Stomach (tissue), 4 donors: Measurements from ENCODE around the gene TLR1.

Source experiments
- EP300 ChIP-seq: sonication (generic); formaldehyde crosslinking; IDR thresholded peaks from one replicate; pipeline ENCODE4 v1.6.1; 2017; ENCODE audit warnings: antibody characterized with exemption
- POLR2AphosphoS5 ChIP-seq, 3 donors: sonication (generic); formaldehyde crosslinking; IDR thresholded peaks; one replicate each; pipeline ENCODE4 v1.6.1; 2016; ENCODE audit warnings: antibody characterized with exemption in 3 of 3

- TF ChIP-seq EP300 = no peak
- no peak for TF ChIP-seq POLR2AphosphoS5 (IDR thresholded peaks at IDR 0.05)
Measured at GRCh38 chr4:38768968-38769394, 35.6 kb downstream of the TLR1 start.
